Mammary epithelial cell (primary cell): Measurements from ENCODE around the gene CLEC7A.

ENCODE experiments used
- EZH2 ChIP-seq: IDR thresholded peaks from 2 replicates; pipeline ENCODE4 v1.6.1; 2012; ENCODE audit warnings: low read length, inconsistent platforms, borderline replicate concordance
- TF ChIP-seq, protein P1 (sequence below), 2 donors: IDR thresholded peaks in 1 of 2; conservative IDR thresholded peaks in 1 of 2; 2 replicates each; pipeline ENCODE4 v1.5.1; 2011 to 2012; ENCODE audit warnings: inconsistent platforms in 2 of 2, low read length in 2 of 2, mild to moderate bottlenecking in 2 of 2, control low read depth in 1 of 2, low read depth in 1 of 2; ENCODE audit not compliant: insufficient read depth in 1 of 2; ENCODE audit errors: extremely low read depth in 1 of 2

- TF ChIP-seq, protein P1, sequence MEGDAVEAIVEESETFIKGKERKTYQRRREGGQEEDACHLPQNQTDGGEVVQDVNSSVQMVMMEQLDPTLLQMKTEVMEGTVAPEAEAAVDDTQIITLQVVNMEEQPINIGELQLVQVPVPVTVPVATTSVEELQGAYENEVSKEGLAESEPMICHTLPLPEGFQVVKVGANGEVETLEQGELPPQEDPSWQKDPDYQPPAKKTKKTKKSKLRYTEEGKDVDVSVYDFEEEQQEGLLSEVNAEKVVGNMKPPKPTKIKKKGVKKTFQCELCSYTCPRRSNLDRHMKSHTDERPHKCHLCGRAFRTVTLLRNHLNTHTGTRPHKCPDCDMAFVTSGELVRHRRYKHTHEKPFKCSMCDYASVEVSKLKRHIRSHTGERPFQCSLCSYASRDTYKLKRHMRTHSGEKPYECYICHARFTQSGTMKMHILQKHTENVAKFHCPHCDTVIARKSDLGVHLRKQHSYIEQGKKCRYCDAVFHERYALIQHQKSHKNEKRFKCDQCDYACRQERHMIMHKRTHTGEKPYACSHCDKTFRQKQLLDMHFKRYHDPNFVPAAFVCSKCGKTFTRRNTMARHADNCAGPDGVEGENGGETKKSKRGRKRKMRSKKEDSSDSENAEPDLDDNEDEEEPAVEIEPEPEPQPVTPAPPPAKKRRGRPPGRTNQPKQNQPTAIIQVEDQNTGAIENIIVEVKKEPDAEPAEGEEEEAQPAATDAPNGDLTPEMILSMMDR (conservative IDR thresholded peaks at IDR 0.05 in 1 of 2, IDR thresholded peaks at IDR 0.05 in 1 of 2; ENCODE audit: extremely low read depth in 1 of 2, insufficient read depth in 1 of 2, low read depth in 1 of 2, low read length in 2 of 2), result no peak
- no peak for TF ChIP-seq EZH2
These were observed 32.5 kb downstream of the CLEC7A start for GRCh38 chr12:10097521-10097920.
